Measurements from ENCODE around the gene NDUFAB1.

NDUFAB1 gene

GRCh38 chr16:23554536-23554935, 41.6 kb downstream of the NDUFAB1 start:
- POLR2A ChIA-PET: interaction anchor here (1.2 kb wide), 1 partner anchor 9 kb away, joined by 4 read pairs; no protein-coding TSS in a partner anchor
- H3K4me1 ChIP-seq (ENCODE audit: control insufficient read depth, insufficient read depth, low read length): no peaks in the 10 kb centered on the region
- TF ChIP-seq, protein P1, sequence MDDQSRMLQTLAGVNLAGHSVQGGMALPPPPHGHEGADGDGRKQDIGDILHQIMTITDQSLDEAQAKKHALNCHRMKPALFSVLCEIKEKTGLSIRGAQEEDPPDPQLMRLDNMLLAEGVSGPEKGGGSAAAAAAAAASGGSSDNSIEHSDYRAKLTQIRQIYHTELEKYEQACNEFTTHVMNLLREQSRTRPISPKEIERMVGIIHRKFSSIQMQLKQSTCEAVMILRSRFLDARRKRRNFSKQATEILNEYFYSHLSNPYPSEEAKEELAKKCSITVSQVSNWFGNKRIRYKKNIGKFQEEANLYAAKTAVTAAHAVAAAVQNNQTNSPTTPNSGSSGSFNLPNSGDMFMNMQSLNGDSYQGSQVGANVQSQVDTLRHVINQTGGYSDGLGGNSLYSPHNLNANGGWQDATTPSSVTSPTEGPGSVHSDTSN (CRISPR knock-in tag; IDR thresholded peaks at IDR 0.05): no peak
- TF ChIP-seq SP7 (tag by site-specific recombination; IDR thresholded peaks at IDR 0.05): 0 out of 2 replicates have a peak, but pooled peaks have one; percentile 15
- TF ChIP-seq ZNF785 (tag by site-specific recombination; IDR thresholded peaks at IDR 0.05): no peak
- no peak for TF ChIP-seq ZBTB8A (tag by site-specific recombination; IDR thresholded peaks at IDR 0.05)
- H3K9me3 ChIP-seq (ENCODE audit: control insufficient read depth, insufficient read depth, low read depth, low read length): no peaks in the 10 kb centered on the region
- peaks cover 22 to 39% of the 10 kb centered on the region in 2 experiments; a peak in 2 of 3 replicates for H3K36me3 ChIP-seq (ENCODE audit: control insufficient read depth in 2 of 2, insufficient read depth in 1 of 2, low read length in 2 of 2)
- H3K4me3 ChIP-seq (ENCODE audit: low read depth, low read length): no peak overlapping the region
- no peak overlapping the region for H3K27ac ChIP-seq (ENCODE audit: extremely low read depth, low read depth, low read length)
- CTCF ChIA-PET: no interaction called here

DNA sequence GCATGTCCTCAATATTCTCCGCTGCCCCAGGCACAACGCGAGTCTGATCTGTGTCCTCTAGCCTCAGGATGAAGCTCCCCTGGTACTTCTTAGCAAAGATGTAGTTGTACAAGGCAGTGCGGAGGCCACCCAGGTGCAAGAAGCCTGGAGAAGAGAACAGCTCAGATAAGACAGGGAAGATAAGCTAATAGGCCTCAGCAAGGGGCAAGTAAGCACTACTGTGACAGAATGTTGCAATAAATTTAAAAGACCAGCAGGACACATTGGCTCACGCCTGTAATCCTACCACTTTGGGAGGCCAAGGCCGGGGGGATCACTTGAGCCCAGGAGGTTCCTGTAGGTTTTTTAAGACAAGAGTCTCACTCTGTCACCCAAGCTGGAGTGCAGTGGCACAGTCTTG, 44.0 kb downstream of the NDUFAB1 start:
- ChIA-PET CTCF (interaction anchor here (0.6 kb wide), 2 partner anchors 13 to 629 kb away, joined by 3 to 4 read pairs; no protein-coding TSS in a partner anchor), POLR2A (interaction anchor here (0.5 kb wide), 1 partner anchor 21 kb away, joined by 4 read pairs; no protein-coding TSS in a partner anchor)
- no peaks in the 10 kb centered on the region for H3K9me3 ChIP-seq (ENCODE audit: control insufficient read depth, insufficient read depth, low read depth, low read length)
- no peak overlapping the region for H3K4me3 ChIP-seq (ENCODE audit: low read depth, low read length)
- H3K27ac ChIP-seq (ENCODE audit: extremely low read depth, low read depth, low read length): no peak overlapping the region
- TF ChIP-seq ZNF768 (tag by site-specific recombination; IDR thresholded peaks at IDR 0.05) (no peak), ZIC2 (tag by site-specific recombination; IDR thresholded peaks at IDR 0.05) (peak; percentile 86), GLIS1 (tag by site-specific recombination; IDR thresholded peaks at IDR 0.05) (peak; percentile 59)
- H3K36me3 ChIP-seq (ENCODE audit: control insufficient read depth in 2 of 2, insufficient read depth in 1 of 2, low read length in 2 of 2): peaks cover 25 to 48% of the 10 kb centered on the region in 2 experiments; a peak in 2 of 3 replicates
- H3K4me1 ChIP-seq (ENCODE audit: control insufficient read depth, insufficient read depth, low read length): no peaks in the 10 kb centered on the region

DNA sequence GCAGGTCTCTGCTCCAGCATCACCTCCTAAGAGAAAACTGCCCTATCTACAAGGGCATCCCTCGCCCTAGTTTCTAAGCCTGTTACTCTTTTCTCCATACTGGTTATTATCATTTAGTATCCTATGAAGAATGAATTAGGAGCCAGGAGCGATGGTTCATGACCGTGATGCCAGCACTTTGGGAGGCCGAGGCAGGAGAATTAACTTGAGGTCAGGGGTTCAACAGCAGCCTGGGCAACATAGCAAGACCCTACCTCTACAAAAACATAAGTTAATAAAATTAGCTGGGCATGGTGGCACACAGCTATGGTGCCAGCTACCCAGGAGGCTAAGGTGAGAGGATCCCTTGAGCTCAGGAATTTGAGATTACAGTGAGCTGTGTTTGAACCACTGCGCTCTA, 46.2 kb downstream of the NDUFAB1 start:
- no peak for TF ChIP-seq KLF7 (tag by site-specific recombination; IDR thresholded peaks at IDR 0.05; ENCODE audit: borderline replicate concordance)
- TF ChIP-seq ZFP69B (tag by site-specific recombination; IDR thresholded peaks at IDR 0.05): no peak
- no peak for TF ChIP-seq ZNF133 (tag by site-specific recombination; IDR thresholded peaks at IDR 0.05)
- no peak for TF ChIP-seq HOXA7 (CRISPR knock-in tag; IDR thresholded peaks at IDR 0.05; ENCODE audit: borderline replicate concordance)
- no peak for TF ChIP-seq ZSCAN4 (tag by site-specific recombination; IDR thresholded peaks at IDR 0.05)
- TF ChIP-seq ZBTB49 (tag by site-specific recombination; IDR thresholded peaks at IDR 0.05; ENCODE audit: low read depth): no peak
- TF ChIP-seq ZFP37 (tag by site-specific recombination; IDR thresholded peaks at IDR 0.05): no peak
- TF ChIP-seq, protein P2, sequence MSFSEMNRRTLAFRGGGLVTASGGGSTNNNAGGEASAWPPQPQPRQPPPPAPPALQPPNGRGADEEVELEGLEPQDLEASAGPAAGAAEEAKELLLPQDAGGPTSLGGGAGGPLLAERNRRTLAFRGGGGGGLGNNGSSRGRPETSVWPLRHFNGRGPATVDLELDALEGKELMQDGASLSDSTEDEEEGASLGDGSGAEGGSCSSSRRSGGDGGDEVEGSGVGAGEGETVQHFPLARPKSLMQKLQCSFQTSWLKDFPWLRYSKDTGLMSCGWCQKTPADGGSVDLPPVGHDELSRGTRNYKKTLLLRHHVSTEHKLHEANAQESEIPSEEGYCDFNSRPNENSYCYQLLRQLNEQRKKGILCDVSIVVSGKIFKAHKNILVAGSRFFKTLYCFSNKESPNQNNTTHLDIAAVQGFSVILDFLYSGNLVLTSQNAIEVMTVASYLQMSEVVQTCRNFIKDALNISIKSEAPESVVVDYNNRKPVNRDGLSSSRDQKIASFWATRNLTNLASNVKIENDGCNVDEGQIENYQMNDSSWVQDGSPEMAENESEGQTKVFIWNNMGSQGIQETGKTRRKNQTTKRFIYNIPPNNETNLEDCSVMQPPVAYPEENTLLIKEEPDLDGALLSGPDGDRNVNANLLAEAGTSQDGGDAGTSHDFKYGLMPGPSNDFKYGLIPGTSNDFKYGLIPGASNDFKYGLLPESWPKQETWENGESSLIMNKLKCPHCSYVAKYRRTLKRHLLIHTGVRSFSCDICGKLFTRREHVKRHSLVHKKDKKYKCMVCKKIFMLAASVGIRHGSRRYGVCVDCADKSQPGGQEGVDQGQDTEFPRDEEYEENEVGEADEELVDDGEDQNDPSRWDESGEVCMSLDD (tag by site-specific recombination; IDR thresholded peaks at IDR 0.05): no peak
- no peak for TF ChIP-seq BCL11B (tag by site-specific recombination; IDR thresholded peaks at IDR 0.05; ENCODE audit: low read depth)
- no peak for TF ChIP-seq ZNF354C (tag by site-specific recombination; IDR thresholded peaks at IDR 0.05; ENCODE audit: borderline replicate concordance, low read depth)
- no peak for TF ChIP-seq ZBTB11 (tag by site-specific recombination; conservative IDR thresholded peaks at IDR 0.05; ENCODE audit: low read depth)

More for the DNA sequence above, 46.2 kb downstream of the NDUFAB1 start:
- no peaks in the 10 kb centered on the region for H3K4me1 ChIP-seq (ENCODE audit: control insufficient read depth, insufficient read depth, low read length)
- no peak overlapping the region for H3K4me3 ChIP-seq (ENCODE audit: low read depth, low read length)
- H3K9me3 ChIP-seq (ENCODE audit: control insufficient read depth, insufficient read depth, low read depth, low read length): no peaks in the 10 kb centered on the region
- H3K27ac ChIP-seq (ENCODE audit: extremely low read depth, low read depth, low read length): no peak overlapping the region
- peaks cover 31 to 71% of the 10 kb centered on the region in 2 experiments; a peak in 2 of 3 replicates for H3K36me3 ChIP-seq (ENCODE audit: control insufficient read depth in 2 of 2, insufficient read depth in 1 of 2, low read length in 2 of 2)
- POLR2A ChIA-PET: no interaction called here
- CTCF ChIA-PET: interaction anchor here (0.6 kb wide), 1 partner anchor 31 kb away, joined by 5 read pairs; no protein-coding TSS in a partner anchor

Measured in HEK293 (cell line).